HEK293 (cell line): ENCODE data around the gene C6orf15.

ENCODE experiments used
- CTCF ChIA-PET: fragments of 350-600 bp; formaldehyde crosslinking; extraction: SDS; loops from one replicate; lab custom pipeline; 2021; ENCODE audit warnings: antibody characterized with exemption; lab: Yijun Ruan, JAX
- POLR2A ChIA-PET: fragments of 300-600 bp; formaldehyde crosslinking; extraction: SDS; loops from one replicate; lab custom pipeline; 2020; ENCODE audit warnings: antibody characterized with exemption, inconsistent platforms; lab: Yijun Ruan, JAX
- H3K27ac ChIP-seq: fragments of 200-500 bp; sonication (Bioruptor generic); 2 replicates; pipeline ENCODE4 v1.5.1; 2014; ENCODE audit warnings: low read depth, low read length, control low read depth, inconsistent platforms; ENCODE audit errors: extremely low read depth
- H3K36me3 ChIP-seq, 2 experiments: fragments of 200-500 bp in 1 of 2; sonication (Bioruptor generic) in 1 of 2; 1 replicate in 1 of 2; 2 replicates in 1 of 2; pipeline ENCODE4 v1.5.1; 2014 to 2017; ENCODE audit warnings: inconsistent platforms in 2 of 2, low read length in 2 of 2; ENCODE audit not compliant: control insufficient read depth in 2 of 2, insufficient read depth in 1 of 2
- H3K4me1 ChIP-seq: fragments of 200-500 bp; sonication (Bioruptor generic); 2 replicates; pipeline ENCODE4 v1.5.1; 2014; ENCODE audit warnings: mild to moderate bottlenecking, low read length, inconsistent platforms; ENCODE audit not compliant: control insufficient read depth, insufficient read depth
- H3K4me3 ChIP-seq: 2 replicates; pipeline ENCODE4 v1.5.1; 2011; ENCODE audit warnings: low read depth, mild to moderate bottlenecking, control low read depth, low read length, moderate library complexity
- H3K9me3 ChIP-seq: fragments of 200-500 bp; sonication (Bioruptor generic); 2 replicates; pipeline ENCODE4 v1.5.1; 2014; ENCODE audit warnings: low read depth, low read length, inconsistent platforms; ENCODE audit not compliant: control insufficient read depth, insufficient read depth
- BCL11B ChIP-seq: fragments of 450-650 bp; formaldehyde crosslinking; IDR thresholded peaks from 2 replicates; pipeline ENCODE4 v1.5.1; 2016; ENCODE audit warnings: low read depth, missing biosample characterization, missing genetic modification characterization
- GLIS2 ChIP-seq: fragments of 450-650 bp; formaldehyde crosslinking; IDR thresholded peaks from 2 replicates; pipeline ENCODE4 v1.5.1; 2016; ENCODE audit warnings: missing biosample characterization, missing genetic modification characterization
- ZNF132 ChIP-seq: fragments of 450-650 bp; formaldehyde crosslinking; IDR thresholded peaks from 2 replicates; pipeline ENCODE4 v1.5.1; 2017; ENCODE audit warnings: missing biosample characterization, missing genetic modification characterization, borderline replicate concordance
- ZNF133 ChIP-seq: fragments of 450-650 bp; formaldehyde crosslinking; IDR thresholded peaks from 2 replicates; pipeline ENCODE4 v1.5.1; 2016; ENCODE audit warnings: missing biosample characterization, missing genetic modification characterization
- ZNF175 ChIP-seq: fragments of 450-650 bp; formaldehyde crosslinking; IDR thresholded peaks from 2 replicates; pipeline ENCODE4 v1.5.1; 2016; ENCODE audit warnings: missing biosample characterization, missing genetic modification characterization
- ZNF19 ChIP-seq: fragments of 450-650 bp; formaldehyde crosslinking; IDR thresholded peaks from 2 replicates; pipeline ENCODE4; 2016; ENCODE audit warnings: missing biosample characterization, missing genetic modification characterization, low read depth
- ZNF404 ChIP-seq: fragments of 450-650 bp; formaldehyde crosslinking; IDR thresholded peaks from 2 replicates; pipeline ENCODE4 v1.5.1; 2017; ENCODE audit warnings: missing biosample characterization, missing genetic modification characterization
- ZNF560 ChIP-seq: fragments of 450-650 bp; formaldehyde crosslinking; IDR thresholded peaks from 2 replicates; pipeline ENCODE4 v1.5.1; 2017; ENCODE audit warnings: missing biosample characterization, missing genetic modification characterization, borderline replicate concordance
- ZNF654 ChIP-seq: fragments of 450-650 bp; formaldehyde crosslinking; IDR thresholded peaks from 2 replicates; pipeline ENCODE4 v1.5.1; 2016; ENCODE audit warnings: low read depth, missing biosample characterization, missing genetic modification characterization
- ZNF670 ChIP-seq: fragments of 450-650 bp; formaldehyde crosslinking; IDR thresholded peaks from 2 replicates; pipeline ENCODE4 v1.5.1; 2016; ENCODE audit warnings: missing biosample characterization, missing genetic modification characterization, low read depth
- ZNF677 ChIP-seq: fragments of 450-650 bp; IDR thresholded peaks from 2 replicates; pipeline ENCODE4 v1.5.0; 2018; ENCODE audit warnings: missing biosample characterization, mild to moderate bottlenecking, missing genetic modification characterization, moderate library complexity
- ZNF785 ChIP-seq: fragments of 450-650 bp; formaldehyde crosslinking; IDR thresholded peaks from 2 replicates; pipeline ENCODE4 v1.5.1; 2016; ENCODE audit warnings: missing biosample characterization, missing genetic modification characterization
- ZSCAN16 ChIP-seq: fragments of 450-650 bp; formaldehyde crosslinking; IDR thresholded peaks from 2 replicates; pipeline ENCODE4 v1.5.1; 2016; ENCODE audit warnings: missing biosample characterization, missing genetic modification characterization
- TF ChIP-seq, protein P1 (sequence below): fragments of 450-650 bp; formaldehyde crosslinking; IDR thresholded peaks from 2 replicates; pipeline ENCODE4 v1.5.1; 2016; ENCODE audit warnings: missing biosample characterization, missing genetic modification characterization, borderline replicate concordance
- TF ChIP-seq, protein P2 (sequence below): fragments of 450-650 bp; formaldehyde crosslinking; IDR thresholded peaks from 2 replicates; pipeline ENCODE4 v1.5.1; 2016; ENCODE audit warnings: missing biosample characterization, missing genetic modification characterization
- TF ChIP-seq, protein P3 (sequence below): fragments of 450-650 bp; formaldehyde crosslinking; IDR thresholded peaks from 2 replicates; pipeline ENCODE4 v1.5.1; 2016; ENCODE audit warnings: missing biosample characterization, missing genetic modification characterization
- TF ChIP-seq, protein P4 (sequence below): fragments of 450-650 bp; IDR thresholded peaks from 2 replicates; pipeline ENCODE4 v1.5.1; 2018; ENCODE audit warnings: missing biosample characterization, mild to moderate bottlenecking, missing genetic modification characterization
- TF ChIP-seq, protein P5 (sequence below): fragments of 450-650 bp; formaldehyde crosslinking; optimal IDR thresholded peaks from 2 replicates; pipeline ENCODE3; 2016; ENCODE audit warnings: missing biosample characterization, mild to moderate bottlenecking, missing genetic modification characterization
- TF ChIP-seq, protein P6 (sequence below): fragments of 450-650 bp; formaldehyde crosslinking; IDR thresholded peaks from 2 replicates; pipeline ENCODE4 v1.5.1; 2016; ENCODE audit warnings: missing biosample characterization, missing genetic modification characterization, borderline replicate concordance

The C6orf15 gene

DNA sequence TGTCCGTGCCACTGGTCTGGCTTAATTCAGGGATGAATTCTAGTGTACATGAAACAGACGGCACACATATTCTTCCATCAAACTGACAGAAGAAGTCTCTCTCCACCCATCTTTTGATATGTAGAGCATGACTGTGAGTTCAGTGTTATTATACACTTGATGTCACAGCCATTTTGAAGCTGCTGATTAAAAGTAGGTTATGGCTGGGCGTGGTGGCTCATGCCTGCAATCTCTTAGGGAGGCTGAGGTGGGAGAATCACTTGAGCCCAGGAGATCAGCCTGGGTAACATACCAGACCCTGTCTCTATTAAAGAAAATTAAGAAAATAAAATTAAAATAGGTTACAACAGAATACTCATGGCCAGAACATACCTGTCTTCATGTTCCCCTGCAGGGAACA is 20.7 kb downstream of the C6orf15 start (continued):
- no peak for TF ChIP-seq ZNF175 (tag by site-specific recombination)
- no peak for TF ChIP-seq ZNF404
- TF ChIP-seq, protein P1, sequence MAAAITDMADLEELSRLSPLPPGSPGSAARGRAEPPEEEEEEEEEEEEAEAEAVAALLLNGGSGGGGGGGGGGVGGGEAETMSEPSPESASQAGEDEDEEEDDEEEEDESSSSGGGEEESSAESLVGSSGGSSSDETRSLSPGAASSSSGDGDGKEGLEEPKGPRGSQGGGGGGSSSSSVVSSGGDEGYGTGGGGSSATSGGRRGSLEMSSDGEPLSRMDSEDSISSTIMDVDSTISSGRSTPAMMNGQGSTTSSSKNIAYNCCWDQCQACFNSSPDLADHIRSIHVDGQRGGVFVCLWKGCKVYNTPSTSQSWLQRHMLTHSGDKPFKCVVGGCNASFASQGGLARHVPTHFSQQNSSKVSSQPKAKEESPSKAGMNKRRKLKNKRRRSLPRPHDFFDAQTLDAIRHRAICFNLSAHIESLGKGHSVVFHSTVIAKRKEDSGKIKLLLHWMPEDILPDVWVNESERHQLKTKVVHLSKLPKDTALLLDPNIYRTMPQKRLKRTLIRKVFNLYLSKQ: no peak
- TF ChIP-seq, protein P2, sequence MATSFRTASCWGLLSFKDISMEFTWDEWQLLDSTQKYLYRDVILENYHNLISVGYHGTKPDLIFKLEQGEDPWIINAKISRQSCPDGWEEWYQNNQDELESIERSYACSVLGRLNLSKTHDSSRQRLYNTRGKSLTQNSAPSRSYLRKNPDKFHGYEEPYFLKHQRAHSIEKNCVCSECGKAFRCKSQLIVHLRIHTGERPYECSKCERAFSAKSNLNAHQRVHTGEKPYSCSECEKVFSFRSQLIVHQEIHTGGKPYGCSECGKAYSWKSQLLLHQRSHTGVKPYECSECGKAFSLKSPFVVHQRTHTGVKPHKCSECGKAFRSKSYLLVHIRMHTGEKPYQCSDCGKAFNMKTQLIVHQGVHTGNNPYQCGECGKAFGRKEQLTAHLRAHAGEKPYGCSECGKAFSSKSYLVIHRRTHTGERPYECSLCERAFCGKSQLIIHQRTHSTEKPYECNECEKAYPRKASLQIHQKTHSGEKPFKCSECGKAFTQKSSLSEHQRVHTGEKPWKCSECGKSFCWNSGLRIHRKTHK (tag by site-specific recombination): no peak

DNA sequence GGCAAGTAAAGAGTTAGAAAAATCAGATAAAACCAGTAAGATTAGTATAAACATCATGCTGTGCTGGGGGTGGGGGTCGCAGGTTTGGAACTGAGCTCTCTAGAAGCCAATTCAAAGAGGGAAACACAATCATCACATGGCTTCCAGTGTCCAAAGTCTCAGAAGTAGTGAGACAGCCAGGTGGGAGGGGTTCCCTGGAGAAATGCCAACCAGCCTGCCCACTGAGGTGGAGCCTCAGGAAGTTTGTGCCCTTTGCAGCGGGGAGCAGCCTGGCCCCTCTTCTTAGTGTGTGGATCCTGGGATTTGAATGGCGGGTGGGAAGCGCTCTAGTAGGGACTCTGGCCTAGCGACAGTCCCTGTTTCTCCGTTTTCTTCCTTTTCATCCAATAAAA is 21.4 kb downstream of the C6orf15 start:
- Histone ChIP-seq H3K36me3 (no peaks in the 10 kb centered on the region; a peak in 1 of 3 replicates), H3K4me3 (no peak overlapping the region), H3K9me3 (no peaks in the 10 kb centered on the region), H3K27ac (no peak overlapping the region), H3K4me1 (peaks cover 5% of the 10 kb centered on the region; the same call in 1 of the 2 replicates)
- ChIA-PET CTCF (interaction anchor here (0.6 to 7.3 kb wide), 11 partner anchors 12 to 607 kb away, joined by 3 to 97 read pairs (median 5); partner anchors contain the start of gene VARS2), POLR2A (no interaction called here)
- TF ChIP-seq ZNF560: no peak
- TF ChIP-seq ZNF654 (tag by site-specific recombination): no peak
- TF ChIP-seq ZNF785 (tag by site-specific recombination): no peak
- TF ChIP-seq, protein P3, sequence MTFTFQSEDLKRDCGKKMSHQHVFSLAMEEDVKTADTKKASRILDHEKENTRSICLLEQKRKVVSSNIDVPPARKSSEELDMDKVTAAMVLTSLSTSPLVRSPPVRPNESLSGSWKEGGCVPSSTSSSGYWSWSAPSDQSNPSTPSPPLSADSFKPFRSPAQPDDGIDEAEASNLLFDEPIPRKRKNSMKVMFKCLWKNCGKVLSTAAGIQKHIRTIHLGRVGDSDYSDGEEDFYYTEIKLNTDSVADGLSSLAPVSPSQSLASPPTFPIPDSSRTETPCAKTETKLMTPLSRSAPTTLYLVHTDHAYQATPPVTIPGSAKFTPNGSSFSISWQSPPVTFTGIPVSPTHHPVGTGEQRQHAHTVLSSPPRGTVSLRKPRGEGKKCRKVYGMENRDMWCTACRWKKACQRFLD (tag by site-specific recombination): no peak
- TF ChIP-seq BCL11B (tag by site-specific recombination): no peak
- TF ChIP-seq ZNF670: no peak
- TF ChIP-seq ZNF133: no peak
- TF ChIP-seq, protein P4, sequence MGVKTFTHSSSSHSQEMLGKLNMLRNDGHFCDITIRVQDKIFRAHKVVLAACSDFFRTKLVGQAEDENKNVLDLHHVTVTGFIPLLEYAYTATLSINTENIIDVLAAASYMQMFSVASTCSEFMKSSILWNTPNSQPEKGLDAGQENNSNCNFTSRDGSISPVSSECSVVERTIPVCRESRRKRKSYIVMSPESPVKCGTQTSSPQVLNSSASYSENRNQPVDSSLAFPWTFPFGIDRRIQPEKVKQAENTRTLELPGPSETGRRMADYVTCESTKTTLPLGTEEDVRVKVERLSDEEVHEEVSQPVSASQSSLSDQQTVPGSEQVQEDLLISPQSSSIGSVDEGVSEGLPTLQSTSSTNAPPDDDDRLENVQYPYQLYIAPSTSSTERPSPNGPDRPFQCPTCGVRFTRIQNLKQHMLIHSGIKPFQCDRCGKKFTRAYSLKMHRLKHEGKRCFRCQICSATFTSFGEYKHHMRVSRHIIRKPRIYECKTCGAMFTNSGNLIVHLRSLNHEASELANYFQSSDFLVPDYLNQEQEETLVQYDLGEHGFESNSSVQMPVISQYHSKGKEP: no peak
- TF ChIP-seq, protein P5, sequence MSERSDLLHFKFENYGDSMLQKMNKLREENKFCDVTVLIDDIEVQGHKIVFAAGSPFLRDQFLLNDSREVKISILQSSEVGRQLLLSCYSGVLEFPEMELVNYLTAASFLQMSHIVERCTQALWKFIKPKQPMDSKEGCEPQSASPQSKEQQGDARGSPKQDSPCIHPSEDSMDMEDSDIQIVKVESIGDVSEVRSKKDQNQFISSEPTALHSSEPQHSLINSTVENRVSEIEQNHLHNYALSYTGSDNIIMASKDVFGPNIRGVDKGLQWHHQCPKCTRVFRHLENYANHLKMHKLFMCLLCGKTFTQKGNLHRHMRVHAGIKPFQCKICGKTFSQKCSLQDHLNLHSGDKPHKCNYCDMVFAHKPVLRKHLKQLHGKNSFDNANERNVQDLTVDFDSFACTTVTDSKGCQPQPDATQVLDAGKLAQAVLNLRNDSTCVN (tag by site-specific recombination): no peak
- TF ChIP-seq GLIS2 (tag by site-specific recombination): no peak
- TF ChIP-seq, protein P6, sequence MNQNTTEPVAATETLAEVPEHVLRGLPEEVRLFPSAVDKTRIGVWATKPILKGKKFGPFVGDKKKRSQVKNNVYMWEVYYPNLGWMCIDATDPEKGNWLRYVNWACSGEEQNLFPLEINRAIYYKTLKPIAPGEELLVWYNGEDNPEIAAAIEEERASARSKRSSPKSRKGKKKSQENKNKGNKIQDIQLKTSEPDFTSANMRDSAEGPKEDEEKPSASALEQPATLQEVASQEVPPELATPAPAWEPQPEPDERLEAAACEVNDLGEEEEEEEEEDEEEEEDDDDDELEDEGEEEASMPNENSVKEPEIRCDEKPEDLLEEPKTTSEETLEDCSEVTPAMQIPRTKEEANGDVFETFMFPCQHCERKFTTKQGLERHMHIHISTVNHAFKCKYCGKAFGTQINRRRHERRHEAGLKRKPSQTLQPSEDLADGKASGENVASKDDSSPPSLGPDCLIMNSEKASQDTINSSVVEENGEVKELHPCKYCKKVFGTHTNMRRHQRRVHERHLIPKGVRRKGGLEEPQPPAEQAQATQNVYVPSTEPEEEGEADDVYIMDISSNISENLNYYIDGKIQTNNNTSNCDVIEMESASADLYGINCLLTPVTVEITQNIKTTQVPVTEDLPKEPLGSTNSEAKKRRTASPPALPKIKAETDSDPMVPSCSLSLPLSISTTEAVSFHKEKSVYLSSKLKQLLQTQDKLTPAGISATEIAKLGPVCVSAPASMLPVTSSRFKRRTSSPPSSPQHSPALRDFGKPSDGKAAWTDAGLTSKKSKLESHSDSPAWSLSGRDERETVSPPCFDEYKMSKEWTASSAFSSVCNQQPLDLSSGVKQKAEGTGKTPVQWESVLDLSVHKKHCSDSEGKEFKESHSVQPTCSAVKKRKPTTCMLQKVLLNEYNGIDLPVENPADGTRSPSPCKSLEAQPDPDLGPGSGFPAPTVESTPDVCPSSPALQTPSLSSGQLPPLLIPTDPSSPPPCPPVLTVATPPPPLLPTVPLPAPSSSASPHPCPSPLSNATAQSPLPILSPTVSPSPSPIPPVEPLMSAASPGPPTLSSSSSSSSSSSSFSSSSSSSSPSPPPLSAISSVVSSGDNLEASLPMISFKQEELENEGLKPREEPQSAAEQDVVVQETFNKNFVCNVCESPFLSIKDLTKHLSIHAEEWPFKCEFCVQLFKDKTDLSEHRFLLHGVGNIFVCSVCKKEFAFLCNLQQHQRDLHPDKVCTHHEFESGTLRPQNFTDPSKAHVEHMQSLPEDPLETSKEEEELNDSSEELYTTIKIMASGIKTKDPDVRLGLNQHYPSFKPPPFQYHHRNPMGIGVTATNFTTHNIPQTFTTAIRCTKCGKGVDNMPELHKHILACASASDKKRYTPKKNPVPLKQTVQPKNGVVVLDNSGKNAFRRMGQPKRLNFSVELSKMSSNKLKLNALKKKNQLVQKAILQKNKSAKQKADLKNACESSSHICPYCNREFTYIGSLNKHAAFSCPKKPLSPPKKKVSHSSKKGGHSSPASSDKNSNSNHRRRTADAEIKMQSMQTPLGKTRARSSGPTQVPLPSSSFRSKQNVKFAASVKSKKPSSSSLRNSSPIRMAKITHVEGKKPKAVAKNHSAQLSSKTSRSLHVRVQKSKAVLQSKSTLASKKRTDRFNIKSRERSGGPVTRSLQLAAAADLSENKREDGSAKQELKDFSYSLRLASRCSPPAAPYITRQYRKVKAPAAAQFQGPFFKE (tag by site-specific recombination): no peak
- no peak for TF ChIP-seq ZSCAN16 (tag by site-specific recombination)
- no peak for TF ChIP-seq ZNF132
- no peak for TF ChIP-seq ZNF19
- no peak for TF ChIP-seq ZNF677 (tag by site-specific recombination)
